Activated CD8-positive, alpha-beta memory T cell treated with anti-CD3 and anti-CD28 coated beads for 1 hour (primary cell): ENCODE data around the gene AWAT1.
"Not testable (repeated sequence)": the region's sequence is repeated elsewhere in the genome, so short reads cannot be mapped to it uniquely, and the experiment has no call there.

Experiments
- DNase-seq, 2 donors: peaks; one replicate each; pipeline ENCODE4 v3.0.0-alpha.2; 2020; ENCODE audit warnings: low read depth in 1 of 2; ENCODE audit errors: extremely low read depth in 1 of 2

Gene AWAT1

GRCh38 chrX:70234355-70234754 lies at the start of gene AWAT1:
AWAT1 (plus strand) TSS chrX:70234655; CDS start chrX:70234696, 41 bp downstream.
- DNase-seq, result no peak

- no peak for DNase-seq
Observed at GRCh38 chrX:70190225-70190624, 44.2 kb upstream of the AWAT1 start.

- DNase-seq, result peak; percentile 24 to 26
Observed at GRCh38 chrX:70196961-70197720, 37.3 kb upstream of the AWAT1 start.

DNA sequence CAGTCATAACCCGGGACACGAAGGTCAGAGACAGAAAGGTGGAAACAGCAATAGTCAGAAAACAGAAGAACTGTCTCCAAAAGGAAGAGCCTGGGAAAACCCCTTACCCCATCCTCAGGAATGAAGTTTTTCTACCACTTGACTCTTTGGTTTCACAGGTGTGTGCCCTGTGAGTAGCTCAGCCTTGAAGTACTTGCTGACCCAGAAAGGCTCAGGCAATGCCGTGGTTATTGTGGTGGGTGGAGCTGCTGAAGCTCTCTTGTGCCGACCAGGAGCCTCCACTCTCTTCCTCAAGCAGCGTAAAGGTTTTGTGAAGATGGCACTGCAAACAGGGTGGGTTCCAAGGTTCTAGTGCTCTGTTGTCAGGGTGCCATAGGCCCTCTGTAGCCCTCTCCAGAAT lies 32.7 kb upstream of the AWAT1 start:
- DNase-seq, result no peak

DNA sequence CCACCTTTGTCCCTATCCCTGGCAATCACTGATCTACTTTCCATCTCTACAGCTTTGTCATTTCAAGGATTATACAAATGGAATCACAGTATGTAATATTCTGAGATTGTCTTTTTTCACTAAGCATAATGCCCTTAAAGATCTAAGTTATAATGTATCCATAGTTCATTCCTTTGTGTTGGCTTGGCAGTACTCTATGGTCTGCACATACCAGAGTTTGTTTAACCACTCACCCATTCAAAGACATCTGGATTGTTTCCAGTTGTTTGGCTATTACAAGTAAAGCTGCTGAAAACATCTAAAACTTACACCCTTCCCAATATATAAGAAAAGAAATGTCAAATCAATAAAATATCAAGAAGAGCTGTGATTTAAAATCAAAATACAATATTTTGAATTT lies 26.0 kb upstream of the AWAT1 start:
- DNase-seq, result no peak

DNA sequence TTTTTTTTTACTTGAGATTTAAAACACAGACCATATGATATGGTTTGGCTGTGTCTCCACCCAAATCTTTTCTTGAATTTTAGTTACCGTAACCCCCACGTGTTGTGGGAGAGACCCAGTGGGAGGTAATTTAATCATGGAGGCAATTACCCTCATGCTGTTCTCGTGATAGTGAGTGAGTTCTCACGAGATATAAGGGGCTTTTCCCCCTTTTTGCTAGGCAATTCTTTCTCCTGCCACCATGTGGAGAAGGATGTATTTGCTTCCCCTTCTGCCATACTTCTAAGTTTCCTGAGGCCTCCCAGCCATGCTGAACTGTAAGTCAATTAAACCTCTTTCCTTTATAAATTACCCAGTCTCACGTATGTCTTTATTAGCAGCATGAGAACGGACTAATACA lies 24.9 kb upstream of the AWAT1 start:
- DNase-seq, result not testable (repeated sequence)

- no peak for DNase-seq
Observed at GRCh38 chrX:70219938-70220764, 14.3 kb upstream of the AWAT1 start.

DNA sequence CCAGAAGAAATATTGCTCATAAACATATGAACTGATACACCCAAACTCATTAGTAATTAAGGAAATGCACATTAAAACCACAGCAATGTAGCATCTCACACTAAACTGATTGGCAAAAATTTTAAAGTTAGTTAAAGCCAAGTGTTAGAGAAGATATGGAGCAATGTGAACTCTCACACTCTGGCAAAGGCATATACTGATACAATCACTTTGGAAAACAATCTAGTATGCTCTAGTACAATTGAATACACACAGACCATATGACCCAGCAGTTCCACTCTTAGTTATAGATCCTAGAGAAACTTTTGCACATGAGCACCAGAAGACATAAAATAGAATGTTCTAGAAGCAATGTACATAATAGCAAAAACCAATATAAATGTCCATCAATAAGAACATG lies 8.4 kb upstream of the AWAT1 start:
- no peak for DNase-seq

- no peak for DNase-seq
Observed at GRCh38 chrX:70226687-70227086, 7.8 kb upstream of the AWAT1 start.

DNA sequence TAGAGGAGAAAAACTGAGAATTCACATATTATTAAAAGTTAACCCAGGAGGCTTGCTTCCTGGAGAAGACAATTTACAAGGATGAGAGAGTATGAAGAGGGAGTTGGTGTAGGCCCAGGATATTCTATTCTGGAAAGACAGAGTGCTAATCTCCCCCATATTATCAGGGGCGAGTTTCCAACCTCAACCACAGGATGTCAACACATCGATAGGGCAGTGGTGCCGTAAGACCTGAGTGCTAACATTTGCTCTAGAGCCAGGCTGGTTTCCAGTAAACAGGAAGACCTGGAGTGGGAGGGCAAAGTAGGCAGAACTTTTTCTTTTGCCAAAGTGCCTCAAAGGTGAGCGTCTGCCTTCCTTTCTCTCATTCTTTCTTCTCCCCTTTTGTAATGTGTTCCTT lies 2.8 kb upstream of the AWAT1 start:
- no peak for DNase-seq

DNA sequence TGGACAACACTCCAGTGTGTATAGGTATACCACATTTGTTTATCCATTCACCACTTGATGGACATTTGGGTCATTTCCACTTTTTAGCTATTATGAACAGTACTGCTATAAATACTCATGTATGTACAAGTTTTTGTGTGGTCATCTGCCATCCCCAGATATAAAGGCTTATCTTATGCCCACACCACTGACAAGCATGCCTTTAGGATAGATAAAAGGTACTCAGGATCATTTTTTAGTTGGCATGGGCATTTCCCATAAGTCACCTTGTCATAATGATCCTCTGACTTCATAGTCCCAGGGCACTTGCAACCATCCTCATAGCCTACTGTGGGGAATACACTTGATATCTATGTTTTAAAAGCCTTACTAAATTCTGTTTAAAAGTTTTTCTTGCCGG lies 6.3 kb downstream of the AWAT1 start:
- DNase-seq, result no peak

- DNase-seq, result no peak
Observed at GRCh38 chrX:70241501-70241900, 7.0 kb downstream of the AWAT1 start.

DNA sequence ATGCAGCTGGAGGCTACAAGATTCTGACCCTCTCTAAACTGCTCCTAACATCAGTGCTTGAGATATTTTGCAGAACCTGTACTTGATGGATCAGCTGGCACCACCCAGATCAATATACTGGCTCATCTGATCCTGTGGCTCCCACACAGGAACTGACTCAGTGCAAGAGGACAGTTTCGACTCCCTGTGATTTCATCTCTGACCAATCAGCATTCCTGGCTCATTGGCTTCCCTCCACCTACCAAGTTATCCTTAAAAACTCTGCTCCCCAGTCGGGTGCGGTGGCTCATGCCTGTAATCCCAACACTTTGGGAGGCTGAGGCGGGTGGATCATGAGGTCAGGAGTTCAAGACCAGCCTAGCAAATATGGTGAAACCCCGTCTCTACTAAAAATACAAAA lies 9.1 kb downstream of the AWAT1 start:
- not testable (repeated sequence) for DNase-seq

- no peak for DNase-seq
Observed at GRCh38 chrX:70244881-70245280, 10.4 kb downstream of the AWAT1 start.

DNA sequence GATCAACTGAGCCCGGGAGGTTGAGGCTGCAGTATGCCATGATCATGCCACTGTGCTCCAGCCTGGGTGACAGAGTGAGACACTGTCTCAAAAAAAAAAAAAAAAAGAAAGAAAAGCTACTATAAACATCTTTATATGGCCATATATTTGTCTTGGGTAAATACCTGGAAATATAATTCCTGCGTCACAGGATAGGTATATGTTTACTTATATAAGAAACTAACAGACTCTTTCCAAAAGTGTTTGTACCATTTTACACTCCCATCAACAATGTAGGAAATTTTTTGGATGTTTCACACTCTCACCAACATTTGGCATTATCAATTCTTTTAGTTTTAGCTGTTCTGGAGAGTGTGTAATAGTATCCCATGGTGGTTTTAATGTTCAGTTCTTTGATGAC lies 12.8 kb downstream of the AWAT1 start:
- no peak for DNase-seq

DNA sequence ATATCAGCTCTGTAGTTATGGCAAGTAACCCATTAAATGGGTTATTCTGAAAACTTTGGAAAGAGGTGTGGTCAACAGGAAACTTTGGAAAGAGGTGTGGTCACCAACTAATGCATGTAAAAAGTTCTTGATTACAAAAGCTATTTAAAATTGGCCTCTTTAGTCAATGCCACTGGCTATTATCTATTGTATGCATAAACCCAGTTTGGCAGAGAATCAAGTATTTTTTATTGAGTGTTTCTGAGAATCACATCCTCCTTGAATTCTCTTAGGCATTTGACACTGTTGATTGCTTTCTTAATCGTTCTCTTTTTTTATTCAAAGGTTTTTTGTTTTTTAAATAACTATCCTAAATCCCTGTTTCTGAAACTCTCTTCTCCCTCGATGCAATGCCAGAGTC lies 18.0 kb downstream of the AWAT1 start:
- DNase-seq, result no peak

GRCh38 chrX:70253377-70254062 lies 19.1 kb downstream of the AWAT1 start:
- no peak for DNase-seq

GRCh38 chrX:70254063-70254400 lies 19.6 kb downstream of the AWAT1 start:
- no peak for DNase-seq

DNA sequence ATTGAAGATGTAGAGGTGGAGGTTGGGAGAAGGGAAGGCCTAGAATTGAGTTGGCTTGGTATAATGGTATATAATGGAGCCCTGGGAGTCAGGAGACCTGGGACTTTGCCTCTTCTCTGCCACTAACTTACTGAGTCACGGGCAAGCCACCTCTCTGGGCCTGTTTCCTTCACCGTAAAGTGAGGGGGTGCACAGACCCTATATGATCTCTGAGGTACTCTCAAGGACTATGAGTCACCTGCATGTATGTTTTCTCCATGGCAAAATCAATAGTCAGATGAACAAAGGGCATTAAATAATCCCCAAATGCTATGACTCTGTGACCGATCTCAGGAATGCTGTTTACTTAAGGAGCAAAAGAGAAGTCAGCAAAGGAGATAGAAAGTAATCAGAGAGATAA lies 20.5 kb downstream of the AWAT1 start:
- no peak for DNase-seq

DNA sequence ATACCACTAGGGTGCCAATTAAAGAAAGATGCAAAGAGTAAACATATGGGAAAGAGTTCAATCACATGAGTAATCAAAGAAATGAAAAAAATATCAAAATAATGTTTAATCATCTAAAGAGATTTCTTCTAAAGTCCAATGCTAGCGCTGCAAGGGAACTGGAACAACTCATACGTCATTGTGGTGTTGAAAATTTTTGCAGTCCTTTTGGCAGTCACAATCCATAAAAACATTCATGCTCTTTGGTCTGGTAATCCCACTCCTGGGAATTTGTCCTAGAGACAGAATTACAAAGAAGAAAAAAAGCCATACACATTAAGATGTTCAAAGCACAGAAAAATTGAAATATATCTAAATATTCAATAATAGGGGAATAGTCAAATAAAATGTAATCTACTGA lies 21.0 kb downstream of the AWAT1 start:
- DNase-seq, result no peak

- no peak for DNase-seq
Observed at GRCh38 chrX:70257423-70258288, 23.2 kb downstream of the AWAT1 start.
